GM18951 (cell line): ENCODE results near the gene PDE4D.

Experiments
- POLR2A ChIP-seq: IDR thresholded peaks from 4 replicates; pipeline ENCODE4 v1.6.1; 2011; ENCODE audit warnings: mild to moderate bottlenecking; ENCODE audit not compliant: insufficient read length, insufficient read depth; ENCODE audit errors: extremely low read depth
- in situ Hi-C: fragments of 300-500 bp; cut with MboI; formaldehyde crosslinking; loops from one replicate; pipeline ENCODE4 v1.12.0; 2022; ENCODE audit warnings: low sequenced_read_pairs, mixed read lengths, inconsistent platforms; ENCODE audit not compliant: unreplicated experiment

PDE4D gene

GRCh38 chr5:59535561-59535960 lies 358.0 kb downstream of the PDE4D start:
- in situ Hi-C loops = no loop called here

GRCh38 chr5:59533730-59534108 lies 359.8 kb downstream of the PDE4D start:
- no peak for TF ChIP-seq POLR2A
- in situ Hi-C loops = no loop called here

More at GRCh38 chr5:59535561-59535960, 358.0 kb downstream of the PDE4D start:
- no peak for TF ChIP-seq POLR2A

- in situ Hi-C loops = no loop called here
- TF ChIP-seq POLR2A = no peak
Measured at GRCh38 chr5:59532979-59533729, 360.4 kb downstream of the PDE4D start.

- TF ChIP-seq POLR2A = no peak
- in situ Hi-C loops = no loop called here
Measured at GRCh38 chr5:59529239-59529638, 364.3 kb downstream of the PDE4D start.

- in situ Hi-C loops = no loop called here
- TF ChIP-seq POLR2A = no peak
Measured at GRCh38 chr5:59528202-59528862, 365.2 kb downstream of the PDE4D start.

GRCh38 chr5:59525957-59526356 lies 367.6 kb downstream of the PDE4D start:
- in situ Hi-C loops = no loop called here
- TF ChIP-seq POLR2A = no peak

- TF ChIP-seq POLR2A = no peak
- in situ Hi-C loops = no loop called here
Measured at GRCh38 chr5:59525311-59525710, 368.2 kb downstream of the PDE4D start.

- no peak for TF ChIP-seq POLR2A
- in situ Hi-C loops = no loop called here
Measured at GRCh38 chr5:59522201-59522831, 371.2 kb downstream of the PDE4D start.

- in situ Hi-C loops = no loop called here
- TF ChIP-seq POLR2A = no peak
Measured at GRCh38 chr5:59521476-59521875, 372.1 kb downstream of the PDE4D start.

- in situ Hi-C loops = no loop called here
- TF ChIP-seq POLR2A = no peak
Measured at GRCh38 chr5:59519338-59519737, 374.2 kb downstream of the PDE4D start.

- in situ Hi-C loops = no loop called here
- TF ChIP-seq POLR2A = no peak
Measured at GRCh38 chr5:59517926-59518585, 375.5 kb downstream of the PDE4D start.

- TF ChIP-seq POLR2A = no peak
- in situ Hi-C loops = no loop called here
Measured at GRCh38 chr5:59516161-59516560, 377.4 kb downstream of the PDE4D start.

- in situ Hi-C loops = loop anchor here (10.0 kb wide), 1 partner anchor 158 kb away; no protein-coding TSS in a partner anchor
- no peak for TF ChIP-seq POLR2A
Measured at GRCh38 chr5:59506285-59506877, 387.1 kb downstream of the PDE4D start.

GRCh38 chr5:59504043-59504442 lies 389.5 kb downstream of the PDE4D start:
- in situ Hi-C loops = loop anchor here (10.0 kb wide), 1 partner anchor 161 kb away; no protein-coding TSS in a partner anchor

More at GRCh38 chr5:59504043-59504442, 389.5 kb downstream of the PDE4D start:
- no peak for TF ChIP-seq POLR2A
